ENCODE results near the gene CDH13.

The CDH13 gene

GRCh38 chr16:83070416-83071209, 443.8 kb downstream of the CDH13 start:
- DNase-seq = no peak

DNA sequence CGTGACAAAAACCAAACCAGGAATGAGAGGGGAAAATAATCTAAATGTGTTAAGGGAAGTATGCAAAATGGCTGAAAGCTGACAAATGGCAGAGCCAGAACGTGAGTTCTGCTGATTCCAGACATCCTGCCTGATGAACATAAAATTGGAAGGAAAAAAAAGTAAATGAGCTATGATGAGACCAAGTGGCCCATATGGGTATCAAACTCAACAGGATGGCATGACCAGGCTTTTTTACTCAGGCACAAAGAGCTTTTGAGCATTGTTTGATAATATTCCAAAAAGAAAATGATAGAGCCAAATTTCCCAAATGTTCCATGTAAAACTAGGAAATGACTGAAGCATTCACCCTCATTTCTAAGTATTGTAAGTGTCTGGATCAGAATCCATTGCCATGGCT, 449.2 kb downstream of the CDH13 start:
- Histone ChIP-seq H4K20me1 (ENCODE audit: insufficient read depth, low read length) (no peaks in the 10 kb centered on the region), H2AFZ (ENCODE audit: low read length) (no peak overlapping the region), H3K4me2 (ENCODE audit: low read depth, low read length) (no peak overlapping the region), H3F3A (ENCODE audit: insufficient read depth, low read length) (no peaks in the 10 kb centered on the region), H3K4me1 (ENCODE audit: low read length) (no peaks in the 10 kb centered on the region), H3K4me3 (ENCODE audit: low read length) (no peak overlapping the region), H3K9ac (ENCODE audit: low read length) (no peak overlapping the region), H3K27me3 (replicated peaks; ENCODE audit: insufficient read depth, low read length) (no peaks in the 10 kb centered on the region), H3K79me2 (ENCODE audit: low read length) (no peaks in the 10 kb centered on the region), H3K27ac (ENCODE audit: low read length) (no peak overlapping the region), H3K9me3 (replicated peaks; ENCODE audit: insufficient read depth, low read length) (no peaks in the 10 kb centered on the region), H3K36me3 (replicated peaks; ENCODE audit: insufficient read depth, low read length) (no peaks in the 10 kb centered on the region), H3K9me2 (replicated peaks; ENCODE audit: insufficient read depth, low read length) (no peaks in the 10 kb centered on the region)
- TF ChIP-seq EZH2 (optimal IDR thresholded peaks at IDR 0.05; ENCODE audit: low read depth, low read length) (no peak), EZH2phosphoT487 (IDR thresholded peaks at IDR 0.05; ENCODE audit: low read length) (no peak)
- TF ChIP-seq, protein P1, sequence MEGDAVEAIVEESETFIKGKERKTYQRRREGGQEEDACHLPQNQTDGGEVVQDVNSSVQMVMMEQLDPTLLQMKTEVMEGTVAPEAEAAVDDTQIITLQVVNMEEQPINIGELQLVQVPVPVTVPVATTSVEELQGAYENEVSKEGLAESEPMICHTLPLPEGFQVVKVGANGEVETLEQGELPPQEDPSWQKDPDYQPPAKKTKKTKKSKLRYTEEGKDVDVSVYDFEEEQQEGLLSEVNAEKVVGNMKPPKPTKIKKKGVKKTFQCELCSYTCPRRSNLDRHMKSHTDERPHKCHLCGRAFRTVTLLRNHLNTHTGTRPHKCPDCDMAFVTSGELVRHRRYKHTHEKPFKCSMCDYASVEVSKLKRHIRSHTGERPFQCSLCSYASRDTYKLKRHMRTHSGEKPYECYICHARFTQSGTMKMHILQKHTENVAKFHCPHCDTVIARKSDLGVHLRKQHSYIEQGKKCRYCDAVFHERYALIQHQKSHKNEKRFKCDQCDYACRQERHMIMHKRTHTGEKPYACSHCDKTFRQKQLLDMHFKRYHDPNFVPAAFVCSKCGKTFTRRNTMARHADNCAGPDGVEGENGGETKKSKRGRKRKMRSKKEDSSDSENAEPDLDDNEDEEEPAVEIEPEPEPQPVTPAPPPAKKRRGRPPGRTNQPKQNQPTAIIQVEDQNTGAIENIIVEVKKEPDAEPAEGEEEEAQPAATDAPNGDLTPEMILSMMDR (IDR thresholded peaks at IDR 0.05; ENCODE audit: low read length) = no peak
- DNase-seq = no peak

More at GRCh38 chr16:83070416-83071209, 443.8 kb downstream of the CDH13 start:
- Histone ChIP-seq H3K79me2 (ENCODE audit: low read length) (no peaks in the 10 kb centered on the region), H3K27ac (ENCODE audit: low read length) (no peak overlapping the region), H2AFZ (ENCODE audit: low read length) (no peak overlapping the region), H3K4me1 (ENCODE audit: low read length) (no peaks in the 10 kb centered on the region), H3K27me3 (replicated peaks; ENCODE audit: insufficient read depth, low read length) (no peaks in the 10 kb centered on the region), H3K9ac (ENCODE audit: low read length) (no peak overlapping the region), H3F3A (ENCODE audit: insufficient read depth, low read length) (no peaks in the 10 kb centered on the region), H4K20me1 (ENCODE audit: insufficient read depth, low read length) (no peaks in the 10 kb centered on the region), H3K36me3 (replicated peaks; ENCODE audit: insufficient read depth, low read length) (no peaks in the 10 kb centered on the region), H3K9me2 (replicated peaks; ENCODE audit: insufficient read depth, low read length) (no peaks in the 10 kb centered on the region), H3K4me3 (ENCODE audit: low read length) (no peak overlapping the region), H3K9me3 (replicated peaks; ENCODE audit: insufficient read depth, low read length) (no peaks in the 10 kb centered on the region), H3K4me2 (ENCODE audit: low read depth, low read length) (no peak overlapping the region)
- TF ChIP-seq EZH2phosphoT487 (IDR thresholded peaks at IDR 0.05; ENCODE audit: low read length) = no peak
- no peak for TF ChIP-seq EZH2 (optimal IDR thresholded peaks at IDR 0.05; ENCODE audit: low read depth, low read length)
- TF ChIP-seq, protein P1 (IDR thresholded peaks at IDR 0.05; ENCODE audit: low read length) = no peak

DNA sequence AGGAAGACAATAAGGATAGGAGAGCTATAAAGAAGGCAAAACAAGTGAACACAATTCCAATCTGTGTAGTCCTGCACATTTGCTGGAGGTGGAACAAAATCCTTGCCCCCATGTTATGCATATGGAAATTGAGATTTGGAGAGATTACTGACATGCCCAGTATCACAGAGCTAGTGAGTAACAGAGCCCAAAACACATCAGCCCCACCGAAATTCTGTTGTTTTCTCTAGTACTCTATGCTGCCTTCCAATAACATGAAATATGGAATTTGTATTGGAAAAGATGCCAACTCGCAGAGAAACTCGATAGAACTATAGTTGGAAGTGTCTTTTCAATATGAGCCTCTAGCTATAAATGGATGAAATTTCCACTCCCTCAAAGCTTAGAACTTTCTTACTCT, 456.6 kb downstream of the CDH13 start:
- Histone ChIP-seq H3K9me3 (replicated peaks; ENCODE audit: insufficient read depth, low read length) (no peaks in the 10 kb centered on the region), H4K20me1 (ENCODE audit: insufficient read depth, low read length) (no peaks in the 10 kb centered on the region), H3K27me3 (replicated peaks; ENCODE audit: insufficient read depth, low read length) (no peaks in the 10 kb centered on the region), H2AFZ (ENCODE audit: low read length) (no peak overlapping the region), H3F3A (ENCODE audit: insufficient read depth, low read length) (no peaks in the 10 kb centered on the region), H3K79me2 (ENCODE audit: low read length) (no peaks in the 10 kb centered on the region), H3K36me3 (replicated peaks; ENCODE audit: insufficient read depth, low read length) (no peaks in the 10 kb centered on the region), H3K9ac (ENCODE audit: low read length) (no peak overlapping the region), H3K4me2 (ENCODE audit: low read depth, low read length) (no peak overlapping the region), H3K9me2 (replicated peaks; ENCODE audit: insufficient read depth, low read length) (no peaks in the 10 kb centered on the region), H3K4me1 (ENCODE audit: low read length) (no peaks in the 10 kb centered on the region), H3K4me3 (ENCODE audit: low read length) (no peak overlapping the region), H3K27ac (ENCODE audit: low read length) (no peak overlapping the region)
- DNase-seq = no peak
- TF ChIP-seq EZH2phosphoT487 (IDR thresholded peaks at IDR 0.05; ENCODE audit: low read length) (no peak), EZH2 (optimal IDR thresholded peaks at IDR 0.05; ENCODE audit: low read depth, low read length) (no peak)
- TF ChIP-seq, protein P1 (IDR thresholded peaks at IDR 0.05; ENCODE audit: low read length) = no peak
